GM23338 (cell line): Measurements from ENCODE around the gene NCF4. TPM values are rescaled to one million over a fixed set of nuclear protein-coding genes. Genes with fewer than 3 reads are reported as not detected.

Experiments used
- ATAC-seq: fragments of 200-7000 bp; cut with Tn5 transposase; 3 replicates; pipeline ENCODE4 v1.9.1; 2020
- DNase-seq: peaks from one replicate; pipeline ENCODE4 v3.0.0-alpha.2; 2015; ENCODE audit warnings: low spot score
- H2AFZ ChIP-seq: fragments of 200-600 bp; sonication (generic); 2 replicates; pipeline ENCODE4 v1.8.0; 2016; ENCODE audit warnings: antibody characterized with exemption, mild to moderate bottlenecking, moderate library complexity
- H3F3A ChIP-seq: fragments of 200-600 bp; sonication (generic); replicated peaks from 2 replicates; pipeline ENCODE4 v1.8.0; 2017; ENCODE audit warnings: antibody characterized with exemption, mixed run types, low read depth
- H3K27ac ChIP-seq: fragments of 200-600 bp; sonication (generic); 2 replicates; pipeline ENCODE4 v1.6.1; 2016; ENCODE audit warnings: low read depth
- H3K27me3 ChIP-seq: fragments of 200-600 bp; sonication (generic); 2 replicates; pipeline ENCODE4 v1.8.0; 2016; ENCODE audit warnings: mild to moderate bottlenecking, mixed run types, moderate library complexity; ENCODE audit not compliant: insufficient read depth
- H3K36me3 ChIP-seq: fragments of 200-600 bp; sonication (generic); 2 replicates; pipeline ENCODE4 v1.8.0; 2016; ENCODE audit warnings: mild to moderate bottlenecking; ENCODE audit not compliant: insufficient read depth
- H3K4me1 ChIP-seq: fragments of 200-600 bp; sonication (generic); 2 replicates; pipeline ENCODE4 v1.8.0; 2016; ENCODE audit warnings: mild to moderate bottlenecking, moderate library complexity; ENCODE audit not compliant: insufficient read depth
- H3K4me2 ChIP-seq: fragments of 200-600 bp; sonication (generic); 2 replicates; pipeline ENCODE4 v1.7.1; 2017; ENCODE audit warnings: mixed run types
- H3K4me3 ChIP-seq: fragments of 200-600 bp; sonication (generic); 2 replicates; pipeline ENCODE4 v1.6.1; 2016; ENCODE audit warnings: mixed run types
- H3K79me2 ChIP-seq: fragments of 200-600 bp; sonication (generic); replicated peaks from 2 replicates; pipeline ENCODE4 v1.8.0; 2017; ENCODE audit warnings: mild to moderate bottlenecking; ENCODE audit not compliant: insufficient read depth
- H3K9me2 ChIP-seq: fragments of 200-600 bp; sonication (generic); 2 replicates; pipeline ENCODE4 v1.8.0; 2017; ENCODE audit not compliant: insufficient read depth
- H4K20me1 ChIP-seq: fragments of 200-600 bp; sonication (generic); replicated peaks from 2 replicates; pipeline ENCODE4 v1.8.0; 2017; ENCODE audit warnings: mild to moderate bottlenecking; ENCODE audit not compliant: insufficient read depth
- H3K27ac Mint-ChIP-seq: 2 replicates; pipeline ENCODE4 v1.8.0; 2020; ENCODE audit warnings: inconsistent platforms, mild to moderate bottlenecking, moderate library complexity, mixed read lengths
- H3K27me3 Mint-ChIP-seq: 3 replicates; pipeline ENCODE4 v1.8.0; 2022; ENCODE audit warnings: low read depth, mild to moderate bottlenecking, moderate library complexity, mixed read lengths, inconsistent platforms; ENCODE audit not compliant: insufficient read depth, poor library complexity
- H3K36me3 Mint-ChIP-seq: 3 replicates; pipeline ENCODE4 v1.8.0; 2021; ENCODE audit warnings: low read depth, mild to moderate bottlenecking, inconsistent platforms, moderate library complexity, mixed read lengths
- H3K4me1 Mint-ChIP-seq: 3 replicates; pipeline ENCODE4 v1.8.0; 2020; ENCODE audit warnings: mild to moderate bottlenecking, inconsistent platforms, mixed read lengths
- H3K4me3 Mint-ChIP-seq: 3 replicates; pipeline ENCODE4 v1.8.0; 2021; ENCODE audit warnings: moderate library complexity, mild to moderate bottlenecking, inconsistent platforms, mixed read lengths
- H3K9me3 Mint-ChIP-seq: 3 replicates; pipeline ENCODE4 v1.8.0; 2020; ENCODE audit warnings: moderate library complexity, mild to moderate bottlenecking, inconsistent platforms, mixed read lengths
- CREB1 ChIP-seq: fragments of 250-450 bp; sonication (Bioruptor Pico); IDR thresholded peaks from 2 replicates; pipeline ENCODE4 v1.5.0; 2020; ENCODE audit warnings: low read depth, mild to moderate bottlenecking, moderate library complexity
- EZH2 ChIP-seq: fragments of 200-600 bp; sonication (generic); IDR thresholded peaks from one replicate; pipeline ENCODE4 v1.8.0; 2017; ENCODE audit warnings: antibody characterized with exemption, mild to moderate bottlenecking, low read depth; ENCODE audit not compliant: unreplicated experiment
- EZH2phosphoT487 ChIP-seq: fragments of 200-600 bp; sonication (generic); IDR thresholded peaks from one replicate; pipeline ENCODE4 v1.8.1; 2018; ENCODE audit warnings: antibody characterized with exemption; ENCODE audit not compliant: unreplicated experiment
- JUNB ChIP-seq: IDR thresholded peaks from one replicate; pipeline ENCODE4 v1.6.1; 2016; ENCODE audit warnings: antibody characterized with exemption; ENCODE audit not compliant: unreplicated experiment
- POLR2AphosphoS5 ChIP-seq: IDR thresholded peaks from 2 replicates; pipeline ENCODE4 v1.6.1; 2016; ENCODE audit warnings: antibody characterized with exemption, low read depth
- REST ChIP-seq: IDR thresholded peaks from one replicate; pipeline ENCODE4 v1.6.1; 2018; ENCODE audit warnings: antibody characterized with exemption; ENCODE audit not compliant: unreplicated experiment
- STAT1 ChIP-seq: IDR thresholded peaks from one replicate; pipeline ENCODE4 v1.6.1; 2016; ENCODE audit warnings: antibody characterized with exemption; ENCODE audit not compliant: unreplicated experiment
- ZNF114 ChIP-seq: fragments of 250-450 bp; sonication (Bioruptor Pico); IDR thresholded peaks from 2 replicates; pipeline ENCODE4 v1.5.0; 2020; ENCODE audit warnings: mild to moderate bottlenecking, moderate library complexity
- ZNF331 ChIP-seq: fragments of 250-450 bp; sonication (Bioruptor Pico); IDR thresholded peaks from 2 replicates; pipeline ENCODE4 v1.5.0; 2020; ENCODE audit warnings: low read depth, mild to moderate bottlenecking, moderate library complexity
- ZNF462 ChIP-seq: fragments of 250-450 bp; sonication (Bioruptor Pico); IDR thresholded peaks from 2 replicates; pipeline ENCODE4 v1.5.0; 2020; ENCODE audit warnings: mild to moderate bottlenecking, moderate library complexity
- polyA plus RNA-seq: library from polyadenylated mRNA; unstranded; fragments of >200 nt; fragmentation: Nextera tagmentation; extraction: Ambion mirVana; gene quantifications from 2 replicates; pipeline ENCODE4 v1.2.1, GENCODE V29; 2016
- total RNA-seq: library from RNA; depleted of rRNA; stranded (reverse); fragments of >200 nt; shearing (Covaris generic); gene quantifications from 2 replicates; pipeline ENCODE4 v1.2.3, GENCODE V29; 2014

Gene NCF4
- total and polyA plus RNA-seq, 2 experiments from 2014 or later = not detected

DNA sequence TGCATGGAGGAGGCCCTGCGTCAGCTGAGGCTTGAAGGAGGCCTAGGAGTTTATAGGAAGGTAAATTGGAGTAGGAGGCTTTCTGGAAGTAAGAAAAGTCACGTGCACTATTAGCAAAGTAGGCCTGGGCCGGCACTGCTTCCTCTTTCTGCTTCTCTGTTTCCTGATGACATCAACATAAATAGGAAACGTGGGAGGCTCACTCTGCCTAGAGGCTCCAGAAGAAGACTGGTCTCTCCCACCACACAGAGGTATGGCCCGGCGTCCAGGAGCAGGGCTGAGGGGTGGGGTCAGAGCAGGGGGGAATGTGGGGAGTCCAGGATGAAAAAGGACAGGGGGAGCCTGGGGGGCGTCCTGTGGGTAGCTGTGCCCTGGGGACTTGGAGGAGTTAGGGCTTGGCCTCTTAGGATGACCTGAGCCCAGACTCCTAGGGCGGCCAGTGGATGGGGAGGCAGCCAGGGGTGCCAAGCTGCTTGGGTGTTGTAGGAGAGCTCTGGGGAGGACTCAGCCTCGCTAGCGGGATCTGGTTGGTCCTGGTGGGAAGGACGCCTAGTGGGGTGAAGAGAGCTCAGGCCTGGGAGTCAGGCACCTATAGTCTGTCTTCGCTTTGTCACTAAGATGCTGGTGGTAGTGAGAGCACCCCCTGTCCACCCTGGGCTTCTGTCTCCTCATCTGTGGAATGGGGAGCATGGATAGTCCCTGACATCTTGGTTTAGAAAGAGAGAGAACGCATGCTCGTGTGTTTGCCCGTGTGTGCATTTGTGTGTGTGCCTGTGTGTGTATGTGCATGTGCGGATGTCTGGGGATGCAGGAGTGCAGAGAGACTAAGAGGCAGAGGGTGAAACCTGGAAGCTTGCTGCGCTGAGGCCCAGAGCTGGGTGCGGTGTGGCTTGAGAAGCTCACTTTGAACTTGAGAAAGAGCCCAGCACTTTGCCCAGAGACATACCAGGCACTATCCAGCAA is 52.9 kb downstream of the NCF4 start, which contains the start of gene CSF2RB (continued):
- no peak for TF ChIP-seq ZNF462 (CRISPR knock-in tag)
- no peak for TF ChIP-seq JUNB
- TF ChIP-seq CREB1 (CRISPR knock-in tag) = no peak

GRCh38 chr22:36914390-36914752 is 53.6 kb downstream of the NCF4 start:
- no peak for ATAC-seq
- Histone ChIP-seq H4K20me1 (no peaks in the 10 kb centered on the region), H3K36me3 (no peaks in the 10 kb centered on the region), H3K27me3 (peaks cover 35% of the 10 kb centered on the region), H3K4me1 (peaks cover 13% of the 10 kb centered on the region), H3F3A (no peaks in the 10 kb centered on the region), H3K9me2 (no peaks in the 10 kb centered on the region), H3K4me3 (no peak overlapping the region), H3K4me2 (no peak overlapping the region), H3K27ac (no peak overlapping the region), H3K79me2 (no peaks in the 10 kb centered on the region), H2AFZ (no peak overlapping the region)
- Mint-ChIP-seq H3K27me3 (peaks cover 35% of the 10 kb centered on the region), H3K27ac (no peak overlapping the region), H3K4me1 (peaks cover 31% of the 10 kb centered on the region), H3K9me3 (no peaks in the 10 kb centered on the region), H3K4me3 (no peak overlapping the region), H3K36me3 (no peaks in the 10 kb centered on the region)
- DNase-seq = no peak
- no peak for TF ChIP-seq EZH2
- no peak for TF ChIP-seq STAT1
- TF ChIP-seq ZNF331 = no peak
- TF ChIP-seq REST = no peak
- TF ChIP-seq ZNF114 (CRISPR knock-in tag) = no peak
- no peak for TF ChIP-seq EZH2phosphoT487
- TF ChIP-seq POLR2AphosphoS5 = no peak
